Measurements from ENCODE around the gene ADAMTS9.

DNA sequence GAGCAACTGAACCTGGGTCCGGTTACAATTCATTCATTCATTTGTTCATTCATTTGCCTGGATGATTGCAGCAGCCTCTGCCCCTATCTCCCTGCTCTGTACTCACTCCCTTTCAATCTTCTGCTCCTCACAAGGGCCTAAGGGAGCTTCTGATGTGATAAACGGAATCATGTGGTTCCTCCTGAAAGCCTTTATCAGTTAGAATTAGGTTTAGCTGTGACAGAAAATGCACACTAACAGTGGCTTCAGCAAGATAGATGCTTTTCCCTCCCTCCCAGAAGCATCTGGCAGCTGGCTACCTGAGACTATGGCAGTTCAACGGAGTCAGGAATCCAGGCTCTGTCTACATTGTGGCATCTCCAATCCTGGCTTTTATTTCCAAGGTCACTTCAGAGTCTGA, 196.0 kb downstream of the ADAMTS9 start:
- no peak for TF ChIP-seq POLR2A (IDR thresholded peaks at IDR 0.05)
- TF ChIP-seq CTCF (IDR thresholded peaks at IDR 0.05): no peak

All from heart left ventricle (tissue), 13 donors.